Measurements from ENCODE around the gene PSMD13.
A peak's percentile ranks its signal among the peaks of the same experiment; 100 is the strongest.

PSMD13 gene

DNA sequence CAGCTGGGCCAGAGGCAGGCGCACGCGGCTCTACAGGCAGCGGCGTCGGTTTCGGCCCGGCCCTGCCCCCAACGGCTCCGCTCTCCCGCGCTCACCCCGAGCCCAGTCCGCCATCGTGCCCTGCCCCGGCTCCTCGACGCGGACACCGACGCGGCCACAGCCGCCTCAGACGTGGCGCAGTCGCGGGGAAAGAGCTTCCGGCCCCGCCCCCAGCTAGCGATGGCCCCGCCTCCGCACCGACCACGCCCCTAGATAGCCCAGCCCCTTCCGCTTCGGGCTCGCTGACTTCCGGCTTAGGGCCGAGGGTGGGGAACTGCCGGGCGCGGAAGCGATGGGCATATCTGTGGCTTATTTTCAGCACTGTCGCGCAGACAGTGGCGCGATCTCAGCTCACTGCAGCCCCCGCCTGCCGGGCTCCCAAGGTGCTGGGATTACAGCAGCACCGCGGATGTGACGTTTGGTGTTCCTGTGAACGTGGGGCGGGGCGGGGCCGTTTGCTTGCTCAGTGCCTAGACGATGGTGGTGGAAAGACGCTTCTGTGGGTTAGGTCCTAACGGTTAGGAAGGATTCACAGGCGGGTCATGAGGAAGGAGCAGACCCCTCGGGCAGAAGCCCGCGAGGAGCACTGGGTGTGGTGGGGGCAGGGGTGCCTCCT, 29.4 kb upstream of the PSMD13 start, which contains the start of the genes BET1L and RIC8A:
Gene BET1L, minus strand, starts transcription at position 192 of the 655 bp plus-strand sequence. Its CDS starts 78 bp downstream, at position 114.
Gene RIC8A, plus strand, starts transcription at position 501 of the 655 bp plus-strand sequence. CDS start 1,147 bp downstream, outside the sequence.
- H3K9me3 ChIP-seq (ENCODE audit: low read length) = no peaks in the 10 kb centered on the region
- TF ChIP-seq EZH2 (IDR thresholded peaks at IDR 0.05; ENCODE audit: borderline replicate concordance, low read length) = no peak
- TF ChIP-seq, protein P1, sequence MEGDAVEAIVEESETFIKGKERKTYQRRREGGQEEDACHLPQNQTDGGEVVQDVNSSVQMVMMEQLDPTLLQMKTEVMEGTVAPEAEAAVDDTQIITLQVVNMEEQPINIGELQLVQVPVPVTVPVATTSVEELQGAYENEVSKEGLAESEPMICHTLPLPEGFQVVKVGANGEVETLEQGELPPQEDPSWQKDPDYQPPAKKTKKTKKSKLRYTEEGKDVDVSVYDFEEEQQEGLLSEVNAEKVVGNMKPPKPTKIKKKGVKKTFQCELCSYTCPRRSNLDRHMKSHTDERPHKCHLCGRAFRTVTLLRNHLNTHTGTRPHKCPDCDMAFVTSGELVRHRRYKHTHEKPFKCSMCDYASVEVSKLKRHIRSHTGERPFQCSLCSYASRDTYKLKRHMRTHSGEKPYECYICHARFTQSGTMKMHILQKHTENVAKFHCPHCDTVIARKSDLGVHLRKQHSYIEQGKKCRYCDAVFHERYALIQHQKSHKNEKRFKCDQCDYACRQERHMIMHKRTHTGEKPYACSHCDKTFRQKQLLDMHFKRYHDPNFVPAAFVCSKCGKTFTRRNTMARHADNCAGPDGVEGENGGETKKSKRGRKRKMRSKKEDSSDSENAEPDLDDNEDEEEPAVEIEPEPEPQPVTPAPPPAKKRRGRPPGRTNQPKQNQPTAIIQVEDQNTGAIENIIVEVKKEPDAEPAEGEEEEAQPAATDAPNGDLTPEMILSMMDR (IDR thresholded peaks at IDR 0.05; ENCODE audit: low read length) = no peak
- H3K9me2 ChIP-seq (ENCODE audit: low read depth, low read length) = no peaks in the 10 kb centered on the region
- peak within 1 kb of the TSS; percentile 68 for H3K4me2 ChIP-seq (ENCODE audit: low read length)
- H3K79me2 ChIP-seq (ENCODE audit: insufficient read depth, low read length) = no peaks in the 10 kb centered on the region
- no peaks in the 10 kb centered on the region for H4K20me1 ChIP-seq (ENCODE audit: insufficient read depth, low read length)
- H2AFZ ChIP-seq (ENCODE audit: low read length) = no peak within 1 kb of the TSS
- peak within 1 kb of the TSS; percentile 70 for H3K4me3 ChIP-seq (ENCODE audit: low read depth, low read length, poor library complexity, severe bottlenecking)
- H3K27me3 ChIP-seq (ENCODE audit: insufficient read depth, low read length) = no peaks in the 10 kb centered on the region
- no peaks in the 10 kb centered on the region for H3F3A ChIP-seq (ENCODE audit: insufficient read depth, low read length)
- peaks cover 59% of the 10 kb centered on the region for H3K36me3 ChIP-seq (ENCODE audit: insufficient read depth, low read length)
- H3K27ac ChIP-seq (ENCODE audit: low read depth, low read length, poor library complexity, severe bottlenecking) = peak within 1 kb of the TSS; percentile 94
- H3K4me1 ChIP-seq (ENCODE audit: insufficient read depth, low read length, severe bottlenecking) = peaks cover 26% of the 10 kb centered on the region
- peak within 1 kb of the TSS; percentile 90 for H3K9ac ChIP-seq (ENCODE audit: low read length)

DNA sequence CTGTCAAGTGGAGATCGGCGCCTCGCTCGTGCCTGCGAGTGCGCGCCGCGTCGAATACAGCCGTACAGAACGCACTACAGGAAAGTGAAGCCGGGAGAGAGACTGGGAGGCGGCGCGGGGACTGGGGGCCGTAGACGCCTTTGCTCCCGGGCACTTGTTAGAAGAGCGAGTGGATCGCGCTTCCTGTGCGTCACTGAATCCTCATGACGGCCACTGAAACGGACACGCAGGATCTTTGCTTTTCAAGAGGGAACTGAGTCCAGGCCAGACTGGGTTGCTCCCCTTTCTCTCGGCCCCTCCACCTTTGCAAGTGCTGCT, 29.0 kb upstream of the PSMD13 start:
- H3K36me3 ChIP-seq (ENCODE audit: insufficient read depth, low read length) = peaks cover 64% of the 10 kb centered on the region
- H3K9me3 ChIP-seq (ENCODE audit: low read length) = no peaks in the 10 kb centered on the region
- no peaks in the 10 kb centered on the region for H3K79me2 ChIP-seq (ENCODE audit: insufficient read depth, low read length)
- peaks cover 26% of the 10 kb centered on the region for H3K4me1 ChIP-seq (ENCODE audit: insufficient read depth, low read length, severe bottlenecking)
- H3K9me2 ChIP-seq (ENCODE audit: low read depth, low read length) = no peaks in the 10 kb centered on the region
- peak overlapping the region; percentile 68 for H3K4me2 ChIP-seq (ENCODE audit: low read length)
- TF ChIP-seq, protein P1 (IDR thresholded peaks at IDR 0.05; ENCODE audit: low read length) = no peak
- TF ChIP-seq EZH2 (IDR thresholded peaks at IDR 0.05; ENCODE audit: borderline replicate concordance, low read length) = no peak
- no peak overlapping the region for H2AFZ ChIP-seq (ENCODE audit: low read length)
- peak overlapping the region; percentile 70 for H3K4me3 ChIP-seq (ENCODE audit: low read depth, low read length, poor library complexity, severe bottlenecking)
- peak overlapping the region; percentile 79 for H3K9ac ChIP-seq (ENCODE audit: low read length)
- no peaks in the 10 kb centered on the region for H3F3A ChIP-seq (ENCODE audit: insufficient read depth, low read length)
- H3K27ac ChIP-seq (ENCODE audit: low read depth, low read length, poor library complexity, severe bottlenecking) = peak overlapping the region; percentile 94
- no peaks in the 10 kb centered on the region for H3K27me3 ChIP-seq (ENCODE audit: insufficient read depth, low read length)
- H4K20me1 ChIP-seq (ENCODE audit: insufficient read depth, low read length) = no peaks in the 10 kb centered on the region

DNA sequence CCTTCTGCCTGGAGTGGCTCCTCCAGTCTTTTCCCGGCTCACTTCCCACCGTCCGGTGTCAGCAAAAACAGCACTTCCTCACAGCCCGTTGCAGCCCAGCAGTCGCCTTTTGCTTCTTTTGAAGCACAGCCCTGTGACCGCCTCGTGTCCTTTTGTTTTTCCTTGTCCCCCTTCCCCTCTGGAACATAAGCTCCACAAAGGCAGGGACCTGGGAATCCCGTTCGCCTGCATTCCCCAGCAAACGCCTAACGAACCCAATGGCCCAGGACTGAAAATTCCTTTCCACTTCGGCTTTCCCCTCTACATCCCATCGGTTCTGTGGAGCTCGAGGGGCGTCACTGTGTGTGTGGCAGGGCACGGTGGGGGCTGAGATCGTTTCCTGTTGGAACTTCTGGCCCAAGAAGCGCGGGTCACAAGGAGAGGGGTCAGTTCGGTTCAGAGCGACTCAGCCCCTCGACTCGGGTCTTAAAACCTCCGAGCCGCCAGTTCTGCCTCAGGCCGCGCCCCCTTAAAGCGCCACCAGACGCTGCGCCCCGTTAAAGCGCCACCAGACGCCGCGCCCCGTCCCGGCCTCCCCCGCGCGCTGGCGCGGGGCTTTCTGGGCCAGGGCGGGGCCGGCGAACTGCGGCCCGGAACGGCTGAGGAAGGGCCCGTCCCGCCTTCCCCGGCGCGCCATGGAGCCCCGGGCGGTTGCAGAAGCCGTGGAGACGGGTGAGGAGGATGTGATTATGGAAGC, 28.4 kb upstream of the PSMD13 start:
- Histone ChIP-seq H3F3A (ENCODE audit: insufficient read depth, low read length) (no peaks in the 10 kb centered on the region), H3K9me3 (ENCODE audit: low read length) (no peaks in the 10 kb centered on the region), H3K4me3 (ENCODE audit: low read depth, low read length, poor library complexity, severe bottlenecking) (peak overlapping the region; percentile 70), H3K9ac (ENCODE audit: low read length) (peak overlapping the region; percentile 79), H4K20me1 (ENCODE audit: insufficient read depth, low read length) (no peaks in the 10 kb centered on the region), H3K4me2 (ENCODE audit: low read length) (peak overlapping the region; percentile 68), H3K9me2 (ENCODE audit: low read depth, low read length) (no peaks in the 10 kb centered on the region), H3K36me3 (ENCODE audit: insufficient read depth, low read length) (peaks cover 64% of the 10 kb centered on the region), H3K79me2 (ENCODE audit: insufficient read depth, low read length) (no peaks in the 10 kb centered on the region), H3K27me3 (ENCODE audit: insufficient read depth, low read length) (no peaks in the 10 kb centered on the region), H3K27ac (ENCODE audit: low read depth, low read length, poor library complexity, severe bottlenecking) (peak overlapping the region; percentile 94), H2AFZ (ENCODE audit: low read length) (no peak overlapping the region), H3K4me1 (ENCODE audit: insufficient read depth, low read length, severe bottlenecking) (peaks cover 26% of the 10 kb centered on the region)
- TF ChIP-seq EZH2 (IDR thresholded peaks at IDR 0.05; ENCODE audit: borderline replicate concordance, low read length) = no peak
- TF ChIP-seq, protein P1 (IDR thresholded peaks at IDR 0.05; ENCODE audit: low read length) = no peak

Data from OCI-LY1 (cell line).